Measurements from ENCODE around the gene APRT.

GRCh38 chr16:88799569-88800276 is 12.0 kb downstream of the APRT start:
- TF ChIP-seq, protein P1, sequence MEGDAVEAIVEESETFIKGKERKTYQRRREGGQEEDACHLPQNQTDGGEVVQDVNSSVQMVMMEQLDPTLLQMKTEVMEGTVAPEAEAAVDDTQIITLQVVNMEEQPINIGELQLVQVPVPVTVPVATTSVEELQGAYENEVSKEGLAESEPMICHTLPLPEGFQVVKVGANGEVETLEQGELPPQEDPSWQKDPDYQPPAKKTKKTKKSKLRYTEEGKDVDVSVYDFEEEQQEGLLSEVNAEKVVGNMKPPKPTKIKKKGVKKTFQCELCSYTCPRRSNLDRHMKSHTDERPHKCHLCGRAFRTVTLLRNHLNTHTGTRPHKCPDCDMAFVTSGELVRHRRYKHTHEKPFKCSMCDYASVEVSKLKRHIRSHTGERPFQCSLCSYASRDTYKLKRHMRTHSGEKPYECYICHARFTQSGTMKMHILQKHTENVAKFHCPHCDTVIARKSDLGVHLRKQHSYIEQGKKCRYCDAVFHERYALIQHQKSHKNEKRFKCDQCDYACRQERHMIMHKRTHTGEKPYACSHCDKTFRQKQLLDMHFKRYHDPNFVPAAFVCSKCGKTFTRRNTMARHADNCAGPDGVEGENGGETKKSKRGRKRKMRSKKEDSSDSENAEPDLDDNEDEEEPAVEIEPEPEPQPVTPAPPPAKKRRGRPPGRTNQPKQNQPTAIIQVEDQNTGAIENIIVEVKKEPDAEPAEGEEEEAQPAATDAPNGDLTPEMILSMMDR (IDR thresholded peaks at IDR 0.05 in 4 of 5, conservative IDR thresholded peaks at IDR 0.05 in 1 of 5) = no peak
- TF ChIP-seq POLR2A (IDR thresholded peaks at IDR 0.05) = no peak
